Liver (tissue), 9 donors: ENCODE results near the gene SLC8A1. TPM values are rescaled to one million over a fixed set of nuclear protein-coding genes. Genes with fewer than 3 reads are reported as not detected.

ENCODE experiments used
- DNase-seq: peaks from one replicate; pipeline ENCODE4 v3.0.0-alpha.2; 2017; ENCODE audit warnings: low spot score
- H3K27ac ChIP-seq, 2 donors: one replicate each; pipeline ENCODE4 v1.7.0; 2013; ENCODE audit warnings: inconsistent platforms in 2 of 2, low read length in 2 of 2, control low read depth in 1 of 2, low read depth in 1 of 2, mild to moderate bottlenecking in 1 of 2
- H3K27me3 ChIP-seq, 4 donors: one replicate each; pipeline versions ENCODE4 v1.6.1 to v1.7.0; 2013; ENCODE audit warnings: low read length in 3 of 4, inconsistent platforms in 1 of 4, mild to moderate bottlenecking in 1 of 4, moderate library complexity in 1 of 4; ENCODE audit not compliant: control insufficient read depth in 4 of 4, insufficient read depth in 4 of 4
- H3K36me3 ChIP-seq, 4 donors: one replicate each; pipeline versions ENCODE4 v1.6.1 to v1.7.0; 2013; ENCODE audit warnings: low read length in 3 of 4, mild to moderate bottlenecking in 3 of 4, low read depth in 1 of 4, moderate library complexity in 1 of 4; ENCODE audit not compliant: control insufficient read depth in 4 of 4, insufficient read depth in 3 of 4
- H3K4me1 ChIP-seq, 4 donors: one replicate each; pipeline versions ENCODE4 v1.6.1 to v1.7.0; 2013; ENCODE audit warnings: low read length in 3 of 4, mild to moderate bottlenecking in 3 of 4, moderate library complexity in 1 of 4; ENCODE audit not compliant: control insufficient read depth in 4 of 4, insufficient read depth in 4 of 4
- H3K4me3 ChIP-seq, 3 donors: one replicate each; pipeline versions ENCODE4 v1.6.1 to v1.7.0; 2013; ENCODE audit warnings: low read length in 3 of 3, control low read depth in 1 of 3, low read depth in 1 of 3, mild to moderate bottlenecking in 1 of 3
- H3K9ac ChIP-seq, 2 donors: one replicate each; pipeline ENCODE4 v1.7.0; 2013; ENCODE audit warnings: low read length in 2 of 2, mild to moderate bottlenecking in 2 of 2, moderate library complexity in 2 of 2, control low read depth in 1 of 2, low read depth in 1 of 2
- H3K9me3 ChIP-seq, 4 donors: one replicate each; pipeline versions ENCODE4 v1.6.1 to v1.7.0; 2013; ENCODE audit warnings: low read length in 3 of 4; ENCODE audit not compliant: control insufficient read depth in 4 of 4
- FOXA1 ChIP-seq: IDR thresholded peaks from 2 replicates; pipeline ENCODE4 v1.6.1; 2016; ENCODE audit warnings: antibody characterized with exemption
- FOXA2 ChIP-seq: IDR thresholded peaks from 2 replicates; pipeline ENCODE4 v1.6.1; 2016; ENCODE audit warnings: antibody characterized with exemption
- GABPA ChIP-seq, 2 donors: IDR thresholded peaks in 1 of 2; conservative IDR thresholded peaks in 1 of 2; 2 replicates each; pipeline ENCODE4 v1.6.1; 2016; ENCODE audit warnings: antibody characterized with exemption in 2 of 2, mild to moderate bottlenecking in 1 of 2, moderate library complexity in 1 of 2
- HNF4A ChIP-seq, 2 donors: conservative IDR thresholded peaks; 2 replicates each; pipeline ENCODE4 v1.6.1; 2016; ENCODE audit warnings: antibody characterized with exemption in 2 of 2, mild to moderate bottlenecking in 2 of 2
- HNF4G ChIP-seq: IDR thresholded peaks from 2 replicates; pipeline ENCODE4 v1.6.1; 2016; ENCODE audit warnings: antibody characterized with exemption
- NR2F2 ChIP-seq: IDR thresholded peaks from 2 replicates; pipeline ENCODE4 v1.6.1; 2016; ENCODE audit warnings: antibody characterized with exemption
- RXRA ChIP-seq, 2 donors: IDR thresholded peaks; 2 replicates each; pipeline ENCODE4 v1.6.1; 2017 to 2018; ENCODE audit warnings: antibody characterized with exemption in 2 of 2, mild to moderate bottlenecking in 1 of 2
- TAF1 ChIP-seq: conservative IDR thresholded peaks from 2 replicates; pipeline ENCODE4 v1.6.1; 2016; ENCODE audit warnings: antibody characterized with exemption, mild to moderate bottlenecking
- WGBS: extraction: QIAGEN DNeasy Blood & Tissue Kit; methylation state at CpG from one replicate; pipeline ENCODE4 v1.1.7; 2013; 5-methylcytosine and 5-hydroxymethylcytosine counted together
- polyA plus RNA-seq, 2 donors: library from polyadenylated mRNA; stranded (reverse) in 1 of 2; unstranded in 1 of 2; fragments of 200-250 nt in 1 of 2; fragments of >200 nt in 1 of 2; fragmentation: Nextera tagmentation in 1 of 2; extraction: Ambion mirVana in 1 of 2; gene quantifications; one replicate each; pipeline versions ENCODE4 v1.2.1 to v1.2.3, GENCODE V29; 2013 to 2015
- total RNA-seq, 2 donors: library from RNA; depleted of rRNA; stranded (reverse); fragments of >200 nt; gene quantifications; one replicate each; pipeline ENCODE4 v1.2.3, GENCODE V29; 2014
- TF ChIP-seq, protein P1 (sequence below): IDR thresholded peaks from 2 replicates; pipeline ENCODE4 v1.6.1; 2016; ENCODE audit warnings: antibody characterized with exemption
- TF ChIP-seq, protein P2 (sequence below): IDR thresholded peaks from 2 replicates; pipeline ENCODE4 v1.6.1; 2016; ENCODE audit warnings: antibody characterized with exemption
- TF ChIP-seq, protein P3 (sequence below): IDR thresholded peaks from 2 replicates; pipeline ENCODE4 v1.6.1; 2016; ENCODE audit warnings: antibody characterized with exemption
- TF ChIP-seq, protein P4 (sequence below): IDR thresholded peaks from 2 replicates; pipeline ENCODE4 v1.6.1; 2016; ENCODE audit warnings: antibody characterized with exemption, mild to moderate bottlenecking
- TF ChIP-seq, protein P5 (sequence below): fragments of 150-350 bp; IDR thresholded peaks from 2 replicates; pipeline ENCODE4 v1.5.1; 2017; ENCODE audit warnings: improper control_type of control experiment, low read depth, low read length; ENCODE audit not compliant: missing input control
- donor health status: healthy.
- donor health status: healthy.
- donor health status: healthy.
- donor health status: healthy.
- donor health status: healthy.

The SLC8A1 gene
- total and polyA plus RNA-seq, 4 donors, result 1.2 to 18.5 (median 8.2) TPM

DNA sequence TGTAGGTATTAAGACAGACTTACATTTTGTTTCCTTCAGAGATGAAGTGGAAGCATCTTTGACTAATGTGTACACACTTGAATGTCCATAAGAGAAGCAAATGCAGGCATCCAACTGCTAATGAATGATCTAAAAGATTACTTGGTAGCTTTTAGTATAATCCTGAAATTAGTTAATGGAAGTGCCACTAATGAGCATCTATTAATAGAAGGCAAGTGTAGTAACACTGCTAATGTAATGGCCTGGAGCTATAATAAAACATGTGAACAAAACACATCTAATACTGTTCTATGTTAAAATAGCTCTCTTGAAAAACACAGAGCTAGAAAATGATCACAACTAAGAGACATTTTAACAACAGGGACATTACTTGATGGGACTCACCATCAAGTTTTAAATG lies 225.3 kb downstream of the SLC8A1 start:
- Histone ChIP-seq H3K9ac (no peak overlapping the region), H3K4me3 (no peak overlapping the region), H3K27me3 (no peaks in the 10 kb centered on the region), H3K4me1 (no peaks in the 10 kb centered on the region), H3K27ac (no peak overlapping the region), H3K36me3 (no peaks in the 10 kb centered on the region), H3K9me3 (no peaks in the 10 kb centered on the region)
- no peak for DNase-seq
- TF ChIP-seq RXRA (IDR thresholded peaks at IDR 0.05), result no peak
- no peak for TF ChIP-seq NR2F2
- TF ChIP-seq, protein P1, sequence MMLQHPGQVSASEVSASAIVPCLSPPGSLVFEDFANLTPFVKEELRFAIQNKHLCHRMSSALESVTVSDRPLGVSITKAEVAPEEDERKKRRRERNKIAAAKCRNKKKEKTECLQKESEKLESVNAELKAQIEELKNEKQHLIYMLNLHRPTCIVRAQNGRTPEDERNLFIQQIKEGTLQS, result no peak
- TF ChIP-seq HNF4A (conservative IDR thresholded peaks at IDR 0.05), result no peak
- no peak for TF ChIP-seq FOXA2
- no peak for TF ChIP-seq GABPA (IDR thresholded peaks at IDR 0.05 in 1 of 2, conservative IDR thresholded peaks at IDR 0.05 in 1 of 2)
- TF ChIP-seq FOXA1, result no peak
- TF ChIP-seq, protein P2, sequence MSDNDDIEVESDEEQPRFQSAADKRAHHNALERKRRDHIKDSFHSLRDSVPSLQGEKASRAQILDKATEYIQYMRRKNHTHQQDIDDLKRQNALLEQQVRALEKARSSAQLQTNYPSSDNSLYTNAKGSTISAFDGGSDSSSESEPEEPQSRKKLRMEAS, result no peak
- TF ChIP-seq, protein P3, sequence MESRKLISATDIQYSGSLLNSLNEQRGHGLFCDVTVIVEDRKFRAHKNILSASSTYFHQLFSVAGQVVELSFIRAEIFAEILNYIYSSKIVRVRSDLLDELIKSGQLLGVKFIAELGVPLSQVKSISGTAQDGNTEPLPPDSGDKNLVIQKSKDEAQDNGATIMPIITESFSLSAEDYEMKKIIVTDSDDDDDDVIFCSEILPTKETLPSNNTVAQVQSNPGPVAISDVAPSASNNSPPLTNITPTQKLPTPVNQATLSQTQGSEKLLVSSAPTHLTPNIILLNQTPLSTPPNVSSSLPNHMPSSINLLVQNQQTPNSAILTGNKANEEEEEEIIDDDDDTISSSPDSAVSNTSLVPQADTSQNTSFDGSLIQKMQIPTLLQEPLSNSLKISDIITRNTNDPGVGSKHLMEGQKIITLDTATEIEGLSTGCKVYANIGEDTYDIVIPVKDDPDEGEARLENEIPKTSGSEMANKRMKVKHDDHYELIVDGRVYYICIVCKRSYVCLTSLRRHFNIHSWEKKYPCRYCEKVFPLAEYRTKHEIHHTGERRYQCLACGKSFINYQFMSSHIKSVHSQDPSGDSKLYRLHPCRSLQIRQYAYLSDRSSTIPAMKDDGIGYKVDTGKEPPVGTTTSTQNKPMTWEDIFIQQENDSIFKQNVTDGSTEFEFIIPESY, result no peak
- TF ChIP-seq, protein P4, sequence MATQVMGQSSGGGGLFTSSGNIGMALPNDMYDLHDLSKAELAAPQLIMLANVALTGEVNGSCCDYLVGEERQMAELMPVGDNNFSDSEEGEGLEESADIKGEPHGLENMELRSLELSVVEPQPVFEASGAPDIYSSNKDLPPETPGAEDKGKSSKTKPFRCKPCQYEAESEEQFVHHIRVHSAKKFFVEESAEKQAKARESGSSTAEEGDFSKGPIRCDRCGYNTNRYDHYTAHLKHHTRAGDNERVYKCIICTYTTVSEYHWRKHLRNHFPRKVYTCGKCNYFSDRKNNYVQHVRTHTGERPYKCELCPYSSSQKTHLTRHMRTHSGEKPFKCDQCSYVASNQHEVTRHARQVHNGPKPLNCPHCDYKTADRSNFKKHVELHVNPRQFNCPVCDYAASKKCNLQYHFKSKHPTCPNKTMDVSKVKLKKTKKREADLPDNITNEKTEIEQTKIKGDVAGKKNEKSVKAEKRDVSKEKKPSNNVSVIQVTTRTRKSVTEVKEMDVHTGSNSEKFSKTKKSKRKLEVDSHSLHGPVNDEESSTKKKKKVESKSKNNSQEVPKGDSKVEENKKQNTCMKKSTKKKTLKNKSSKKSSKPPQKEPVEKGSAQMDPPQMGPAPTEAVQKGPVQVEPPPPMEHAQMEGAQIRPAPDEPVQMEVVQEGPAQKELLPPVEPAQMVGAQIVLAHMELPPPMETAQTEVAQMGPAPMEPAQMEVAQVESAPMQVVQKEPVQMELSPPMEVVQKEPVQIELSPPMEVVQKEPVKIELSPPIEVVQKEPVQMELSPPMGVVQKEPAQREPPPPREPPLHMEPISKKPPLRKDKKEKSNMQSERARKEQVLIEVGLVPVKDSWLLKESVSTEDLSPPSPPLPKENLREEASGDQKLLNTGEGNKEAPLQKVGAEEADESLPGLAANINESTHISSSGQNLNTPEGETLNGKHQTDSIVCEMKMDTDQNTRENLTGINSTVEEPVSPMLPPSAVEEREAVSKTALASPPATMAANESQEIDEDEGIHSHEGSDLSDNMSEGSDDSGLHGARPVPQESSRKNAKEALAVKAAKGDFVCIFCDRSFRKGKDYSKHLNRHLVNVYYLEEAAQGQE, result no peak
- TF ChIP-seq, protein P5, sequence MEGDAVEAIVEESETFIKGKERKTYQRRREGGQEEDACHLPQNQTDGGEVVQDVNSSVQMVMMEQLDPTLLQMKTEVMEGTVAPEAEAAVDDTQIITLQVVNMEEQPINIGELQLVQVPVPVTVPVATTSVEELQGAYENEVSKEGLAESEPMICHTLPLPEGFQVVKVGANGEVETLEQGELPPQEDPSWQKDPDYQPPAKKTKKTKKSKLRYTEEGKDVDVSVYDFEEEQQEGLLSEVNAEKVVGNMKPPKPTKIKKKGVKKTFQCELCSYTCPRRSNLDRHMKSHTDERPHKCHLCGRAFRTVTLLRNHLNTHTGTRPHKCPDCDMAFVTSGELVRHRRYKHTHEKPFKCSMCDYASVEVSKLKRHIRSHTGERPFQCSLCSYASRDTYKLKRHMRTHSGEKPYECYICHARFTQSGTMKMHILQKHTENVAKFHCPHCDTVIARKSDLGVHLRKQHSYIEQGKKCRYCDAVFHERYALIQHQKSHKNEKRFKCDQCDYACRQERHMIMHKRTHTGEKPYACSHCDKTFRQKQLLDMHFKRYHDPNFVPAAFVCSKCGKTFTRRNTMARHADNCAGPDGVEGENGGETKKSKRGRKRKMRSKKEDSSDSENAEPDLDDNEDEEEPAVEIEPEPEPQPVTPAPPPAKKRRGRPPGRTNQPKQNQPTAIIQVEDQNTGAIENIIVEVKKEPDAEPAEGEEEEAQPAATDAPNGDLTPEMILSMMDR, result no peak
- TF ChIP-seq HNF4G, result no peak
- no peak for TF ChIP-seq TAF1

DNA sequence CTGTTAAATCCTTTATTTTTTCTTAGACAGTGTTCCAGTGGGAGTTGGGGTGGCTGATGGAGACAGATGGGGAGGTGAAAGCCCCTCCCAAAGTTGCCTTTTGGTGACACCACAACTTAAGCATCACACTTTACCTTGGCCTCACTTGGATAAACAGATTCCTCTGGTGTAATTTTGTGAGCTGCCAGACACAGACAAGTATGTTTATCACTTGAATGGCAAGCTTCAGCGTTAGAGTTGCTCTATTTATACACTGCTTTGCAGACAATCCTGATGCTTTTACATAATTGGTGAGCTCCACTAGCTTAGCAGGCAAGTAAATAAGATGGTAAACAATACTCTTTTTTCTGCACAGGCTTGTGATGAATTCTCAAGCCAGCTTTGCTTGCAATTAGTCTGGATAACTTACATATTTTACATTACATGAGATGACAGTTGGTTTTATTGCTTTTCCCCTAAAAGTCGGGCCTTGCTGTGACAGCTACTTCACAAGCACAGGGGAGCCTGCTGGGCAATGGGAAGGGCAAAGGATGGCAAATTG lies 226.2 kb downstream of the SLC8A1 start:
- 20% methylated on average over 2 of the region's 2 CpGs for WGBS

More for the DNA sequence above, 226.2 kb downstream of the SLC8A1 start:
- Histone ChIP-seq H3K27ac (no peak overlapping the region), H3K4me1 (no peaks in the 10 kb centered on the region), H3K9me3 (no peaks in the 10 kb centered on the region), H3K9ac (no peak overlapping the region), H3K27me3 (no peaks in the 10 kb centered on the region), H3K4me3 (no peak overlapping the region), H3K36me3 (no peaks in the 10 kb centered on the region)
- no peak for DNase-seq
- TF ChIP-seq, protein P1, result no peak
- TF ChIP-seq, protein P2, result no peak
- TF ChIP-seq, protein P3, result no peak
- TF ChIP-seq, protein P5, result no peak
- TF ChIP-seq HNF4G (no peak), FOXA1 (no peak)
